K562 (cell line): ENCODE measurements around the gene LRRC14B. TPM values are rescaled to one million over a fixed set of nuclear protein-coding genes. Genes with fewer than 3 reads are reported as not detected.

Experiments used
- CREB1 ChIP-seq, 2 experiments: sonication (generic) in 1 of 2; formaldehyde crosslinking in 1 of 2; IDR thresholded peaks; 2 replicates each; pipeline versions ENCODE4 v1.6.1 to v1.8.0; 2012 to 2022; ENCODE audit warnings: inconsistent platforms in 1 of 2, mild to moderate bottlenecking in 1 of 2, missing genetic modification reagents in 1 of 2, moderate library complexity in 1 of 2
- E2F3 ChIP-seq: fragments of 250-450 bp; sonication (Bioruptor Pico); IDR thresholded peaks from 2 replicates; pipeline ENCODE4 v1.4.0; 2020; ENCODE audit warnings: mild to moderate bottlenecking
- FOXK2 ChIP-seq, 2 experiments: fragments of 450-650 bp; IDR thresholded peaks in 1 of 2; conservative IDR thresholded peaks in 1 of 2; 2 replicates each; pipeline ENCODE4 v1.6.1; 2016; ENCODE audit warnings: low read depth in 2 of 2, mild to moderate bottlenecking in 1 of 2
- GABPB2 ChIP-seq: fragments of 250-450 bp; sonication (Bioruptor Pico); conservative IDR thresholded peaks from 2 replicates; pipeline ENCODE4 v1.5.1; 2021; ENCODE audit warnings: mild to moderate bottlenecking
- GATA2 ChIP-seq: sonication (generic); formaldehyde crosslinking; IDR thresholded peaks from 2 replicates; pipeline ENCODE4 v1.4.0; 2020; ENCODE audit warnings: mild to moderate bottlenecking, missing genetic modification reagents
- JUN ChIP-seq, 2 experiments: sonication (generic) in 1 of 2; formaldehyde crosslinking in 1 of 2; IDR thresholded peaks; 2 replicates each; pipeline versions ENCODE4 v1.6.1 to v1.8.0; 2012 to 2022; ENCODE audit warnings: borderline replicate concordance in 2 of 2, mild to moderate bottlenecking in 2 of 2, improper control_type of control experiment in 1 of 2, low read depth in 1 of 2, low read length in 1 of 2, missing genetic modification reagents in 1 of 2
- NR2C2 ChIP-seq, 2 experiments: fragments of 200-800 bp in 1 of 2; sonication (Bioruptor generic) in 1 of 2; sonication (generic) in 1 of 2; formaldehyde crosslinking in 1 of 2; IDR thresholded peaks; 2 replicates each; pipeline versions ENCODE4 v1.6.1 to v1.8.0; 2016 to 2022; ENCODE audit warnings: mild to moderate bottlenecking in 1 of 2, missing compliant biosample characterization in 1 of 2, missing genetic modification characterization in 1 of 2, missing genetic modification reagents in 1 of 2
- TAF1 ChIP-seq: IDR thresholded peaks from 2 replicates; pipeline ENCODE4 v1.6.1; 2011; ENCODE audit warnings: mild to moderate bottlenecking, low read length, moderate library complexity; ENCODE audit not compliant: insufficient read depth, control insufficient read depth, severe bottlenecking; ENCODE audit errors: extremely low read depth
- TBL1XR1 ChIP-seq, 2 experiments: IDR thresholded peaks; 2 replicates each; pipeline ENCODE4 v1.6.1; 2012; ENCODE audit warnings: improper control_type of control experiment in 2 of 2, low read length in 2 of 2, mild to moderate bottlenecking in 1 of 2
- ZBTB1 ChIP-seq: sonication (generic); formaldehyde crosslinking; IDR thresholded peaks from 2 replicates; pipeline ENCODE4 v1.8.1; 2023; ENCODE audit warnings: missing genetic modification reagents, low read depth, mild to moderate bottlenecking, borderline replicate concordance
- ZNF263 ChIP-seq: sonication (generic); formaldehyde crosslinking; IDR thresholded peaks from 2 replicates; pipeline ENCODE4 v1.8.0; 2022; ENCODE audit warnings: mild to moderate bottlenecking, missing genetic modification reagents, borderline replicate concordance
- ZNF75A ChIP-seq: fragments of 450-650 bp; formaldehyde crosslinking; IDR thresholded peaks from 2 replicates; pipeline ENCODE4 v1.4.0; 2020; ENCODE audit warnings: mild to moderate bottlenecking
- polyA plus RNA-seq, 8 experiments: library from polyadenylated mRNA; depleted of rRNA in 4 of 8; stranded (reverse) in 5 of 8; unstranded in 3 of 8; fragments of >200 nt; fragmentation: Nextera tagmentation in 2 of 8; fragmentation: Illumina TruSeq in 1 of 8; extraction: Ambion mirVana in 2 of 8; extraction: Trizol in 1 of 8; gene quantifications; 2 replicates each; pipeline versions ENCODE4 v1.2.1 to v1.2.3, GENCODE V29; 2011 to 2014; ENCODE audit warnings: inconsistent platforms in 1 of 8, missing spikeins in 1 of 8
- total RNA-seq, 7 experiments: library from RNA; depleted of rRNA in 6 of 7; stranded (reverse); fragments of >200 nt in 6 of 7; fragmentation: Illumina TruSeq in 2 of 7; extraction: Trizol in 2 of 7; gene quantifications; 2 replicates each; pipeline versions ENCODE4 v1.2.1 to v1.2.3, GENCODE V29; 2011 to 2021; ENCODE audit warnings: low replicate concordance in 1 of 7
- TF ChIP-seq, protein P1 (sequence below): sonication (generic); formaldehyde crosslinking; IDR thresholded peaks from 2 replicates; pipeline ENCODE4 v1.9.0; 2022; ENCODE audit warnings: mild to moderate bottlenecking, missing genetic modification reagents
- TF ChIP-seq, protein P2 (sequence below): fragments of 250-450 bp; sonication (Bioruptor Pico); IDR thresholded peaks from 2 replicates; pipeline ENCODE4 v1.4.0; 2020
- TF ChIP-seq, protein P3 (sequence below): fragments of 450-650 bp; IDR thresholded peaks from 2 replicates; pipeline ENCODE4 v1.6.1; 2016; ENCODE audit warnings: low read depth, mild to moderate bottlenecking, moderate library complexity
- TF ChIP-seq, protein P4 (sequence below): fragments of 250-450 bp; sonication (Bioruptor Pico); IDR thresholded peaks from 2 replicates; pipeline ENCODE4 v1.5.1; 2021; ENCODE audit warnings: mild to moderate bottlenecking
- TF ChIP-seq, protein P5 (sequence below): fragments of 200-800 bp; sonication (Bioruptor generic); IDR thresholded peaks from 2 replicates; pipeline ENCODE4 v1.6.1; 2016; ENCODE audit warnings: missing genetic modification characterization, missing compliant biosample characterization

Gene LRRC14B
- total and polyA plus RNA-seq, 9 of the 15 experiments (the other 6 are each of a cell fraction or from before 2014, with no cell fraction given): not detected

DNA sequence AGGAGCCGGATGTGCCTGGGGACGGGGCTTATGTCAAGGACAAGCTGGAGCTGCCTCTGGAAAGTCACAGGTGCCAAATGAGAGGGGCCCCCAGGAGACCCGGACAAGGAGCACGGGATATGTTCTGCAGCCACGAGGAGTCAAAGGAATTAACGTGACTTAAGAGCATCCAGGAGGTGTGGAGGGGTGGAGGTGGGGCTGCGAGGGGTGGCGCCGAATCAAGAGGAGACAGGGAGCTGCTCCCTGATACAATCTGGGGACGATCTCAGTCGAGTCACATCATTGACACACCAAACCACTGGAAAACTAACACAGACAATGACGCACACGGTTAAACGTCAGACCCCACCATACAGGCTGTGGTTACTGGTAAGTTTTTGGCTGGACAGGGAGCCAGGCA is 16.3 kb downstream of the LRRC14B start (continued):
- TF ChIP-seq CREB1 (IDR thresholded peaks at IDR 0.05) (peak; percentile 84), CREB1 (CRISPR knock-in tag; IDR thresholded peaks at IDR 0.05) (peak; percentile 75; the same call in 1 of the 2 replicates), TBL1XR1 (IDR thresholded peaks at IDR 0.05; ENCODE audit: low read length in 2 of 2) (no peak), E2F3 (CRISPR knock-in tag) (no peak), GATA2 (CRISPR knock-in tag) (0 out of 2 replicates have a peak, but pooled peaks have one; percentile 31), FOXK2 (conservative IDR thresholded peaks at IDR 0.05 in 1 of 2, IDR thresholded peaks at IDR 0.05 in 1 of 2; ENCODE audit: low read depth in 2 of 2) (no peak), ZNF263 (CRISPR knock-in tag) (0 out of 2 replicates have a peak, but pooled peaks have one; percentile 29), ZBTB1 (no peak), GABPB2 (CRISPR knock-in tag) (no peak), TAF1 (no peak), NR2C2 (CRISPR knock-in tag; IDR thresholded peaks at IDR 0.05) (no peak), NR2C2 (tag; IDR thresholded peaks at IDR 0.05) (no peak), ZNF75A (CRISPR knock-in tag) (no peak), JUN (IDR thresholded peaks at IDR 0.05; ENCODE audit: borderline replicate concordance, low read depth, low read length) (peak; percentile 49; the same call in 1 of the 2 replicates), JUN (CRISPR knock-in tag; IDR thresholded peaks at IDR 0.05; ENCODE audit: borderline replicate concordance) (no peak)
- TF ChIP-seq, protein P1, sequence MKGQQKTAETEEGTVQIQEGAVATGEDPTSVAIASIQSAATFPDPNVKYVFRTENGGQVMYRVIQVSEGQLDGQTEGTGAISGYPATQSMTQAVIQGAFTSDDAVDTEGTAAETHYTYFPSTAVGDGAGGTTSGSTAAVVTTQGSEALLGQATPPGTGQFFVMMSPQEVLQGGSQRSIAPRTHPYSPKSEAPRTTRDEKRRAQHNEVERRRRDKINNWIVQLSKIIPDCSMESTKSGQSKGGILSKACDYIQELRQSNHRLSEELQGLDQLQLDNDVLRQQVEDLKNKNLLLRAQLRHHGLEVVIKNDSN (CRISPR knock-in tag): no peak
- TF ChIP-seq, protein P2, sequence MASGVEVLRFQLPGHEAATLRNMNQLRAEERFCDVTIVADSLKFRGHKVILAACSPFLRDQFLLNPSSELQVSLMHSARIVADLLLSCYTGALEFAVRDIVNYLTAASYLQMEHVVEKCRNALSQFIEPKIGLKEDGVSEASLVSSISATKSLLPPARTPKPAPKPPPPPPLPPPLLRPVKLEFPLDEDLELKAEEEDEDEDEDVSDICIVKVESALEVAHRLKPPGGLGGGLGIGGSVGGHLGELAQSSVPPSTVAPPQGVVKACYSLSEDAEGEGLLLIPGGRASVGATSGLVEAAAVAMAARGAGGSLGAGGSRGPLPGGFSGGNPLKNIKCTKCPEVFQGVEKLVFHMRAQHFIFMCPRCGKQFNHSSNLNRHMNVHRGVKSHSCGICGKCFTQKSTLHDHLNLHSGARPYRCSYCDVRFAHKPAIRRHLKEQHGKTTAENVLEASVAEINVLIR (CRISPR knock-in tag): peak; percentile 45; the same call in 1 of the 2 replicates
- TF ChIP-seq, protein P3, sequence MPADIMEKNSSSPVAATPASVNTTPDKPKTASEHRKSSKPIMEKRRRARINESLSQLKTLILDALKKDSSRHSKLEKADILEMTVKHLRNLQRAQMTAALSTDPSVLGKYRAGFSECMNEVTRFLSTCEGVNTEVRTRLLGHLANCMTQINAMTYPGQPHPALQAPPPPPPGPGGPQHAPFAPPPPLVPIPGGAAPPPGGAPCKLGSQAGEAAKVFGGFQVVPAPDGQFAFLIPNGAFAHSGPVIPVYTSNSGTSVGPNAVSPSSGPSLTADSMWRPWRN: no peak
- TF ChIP-seq, protein P4, sequence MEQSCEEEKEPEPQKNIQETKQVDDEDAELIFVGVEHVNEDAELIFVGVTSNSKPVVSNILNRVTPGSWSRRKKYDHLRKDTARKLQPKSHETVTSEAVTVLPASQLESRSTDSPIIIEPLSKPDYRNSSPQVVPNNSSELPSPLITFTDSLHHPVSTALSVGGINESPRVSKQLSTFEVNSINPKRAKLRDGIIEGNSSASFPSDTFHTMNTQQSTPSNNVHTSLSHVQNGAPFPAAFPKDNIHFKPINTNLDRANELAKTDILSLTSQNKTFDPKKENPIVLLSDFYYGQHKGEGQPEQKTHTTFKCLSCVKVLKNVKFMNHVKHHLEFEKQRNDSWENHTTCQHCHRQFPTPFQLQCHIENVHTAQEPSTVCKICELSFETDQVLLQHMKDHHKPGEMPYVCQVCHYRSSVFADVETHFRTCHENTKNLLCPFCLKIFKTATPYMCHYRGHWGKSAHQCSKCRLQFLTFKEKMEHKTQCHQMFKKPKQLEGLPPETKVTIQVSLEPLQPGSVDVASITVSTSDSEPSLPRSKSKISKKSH (CRISPR knock-in tag): no peak
- TF ChIP-seq, protein P5, sequence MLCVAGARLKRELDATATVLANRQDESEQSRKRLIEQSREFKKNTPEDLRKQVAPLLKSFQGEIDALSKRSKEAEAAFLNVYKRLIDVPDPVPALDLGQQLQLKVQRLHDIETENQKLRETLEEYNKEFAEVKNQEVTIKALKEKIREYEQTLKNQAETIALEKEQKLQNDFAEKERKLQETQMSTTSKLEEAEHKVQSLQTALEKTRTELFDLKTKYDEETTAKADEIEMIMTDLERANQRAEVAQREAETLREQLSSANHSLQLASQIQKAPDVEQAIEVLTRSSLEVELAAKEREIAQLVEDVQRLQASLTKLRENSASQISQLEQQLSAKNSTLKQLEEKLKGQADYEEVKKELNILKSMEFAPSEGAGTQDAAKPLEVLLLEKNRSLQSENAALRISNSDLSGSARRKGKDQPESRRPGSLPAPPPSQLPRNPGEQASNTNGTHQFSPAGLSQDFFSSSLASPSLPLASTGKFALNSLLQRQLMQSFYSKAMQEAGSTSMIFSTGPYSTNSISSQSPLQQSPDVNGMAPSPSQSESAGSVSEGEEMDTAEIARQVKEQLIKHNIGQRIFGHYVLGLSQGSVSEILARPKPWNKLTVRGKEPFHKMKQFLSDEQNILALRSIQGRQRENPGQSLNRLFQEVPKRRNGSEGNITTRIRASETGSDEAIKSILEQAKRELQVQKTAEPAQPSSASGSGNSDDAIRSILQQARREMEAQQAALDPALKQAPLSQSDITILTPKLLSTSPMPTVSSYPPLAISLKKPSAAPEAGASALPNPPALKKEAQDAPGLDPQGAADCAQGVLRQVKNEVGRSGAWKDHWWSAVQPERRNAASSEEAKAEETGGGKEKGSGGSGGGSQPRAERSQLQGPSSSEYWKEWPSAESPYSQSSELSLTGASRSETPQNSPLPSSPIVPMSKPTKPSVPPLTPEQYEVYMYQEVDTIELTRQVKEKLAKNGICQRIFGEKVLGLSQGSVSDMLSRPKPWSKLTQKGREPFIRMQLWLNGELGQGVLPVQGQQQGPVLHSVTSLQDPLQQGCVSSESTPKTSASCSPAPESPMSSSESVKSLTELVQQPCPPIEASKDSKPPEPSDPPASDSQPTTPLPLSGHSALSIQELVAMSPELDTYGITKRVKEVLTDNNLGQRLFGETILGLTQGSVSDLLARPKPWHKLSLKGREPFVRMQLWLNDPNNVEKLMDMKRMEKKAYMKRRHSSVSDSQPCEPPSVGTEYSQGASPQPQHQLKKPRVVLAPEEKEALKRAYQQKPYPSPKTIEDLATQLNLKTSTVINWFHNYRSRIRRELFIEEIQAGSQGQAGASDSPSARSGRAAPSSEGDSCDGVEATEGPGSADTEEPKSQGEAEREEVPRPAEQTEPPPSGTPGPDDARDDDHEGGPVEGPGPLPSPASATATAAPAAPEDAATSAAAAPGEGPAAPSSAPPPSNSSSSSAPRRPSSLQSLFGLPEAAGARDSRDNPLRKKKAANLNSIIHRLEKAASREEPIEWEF (CRISPR knock-in tag): no peak
